Neutrophil (primary cell): Measurements from ENCODE around the gene OFD1.
A peak's percentile ranks its signal among the peaks of the same experiment; 100 is the strongest.

Experiments used
- H3K27ac ChIP-seq: fragments of 200-600 bp; sonication (generic); 2 replicates; pipeline ENCODE4 v1.5.1; 2016; ENCODE audit warnings: mild to moderate bottlenecking, moderate library complexity
- H3K27me3 ChIP-seq: fragments of 200-600 bp; sonication (generic); 2 replicates; pipeline ENCODE4 v1.6.0; 2016; ENCODE audit warnings: mild to moderate bottlenecking
- H3K36me3 ChIP-seq: fragments of 200-600 bp; sonication (generic); 2 replicates; pipeline ENCODE4 v1.5.1; 2017
- H3K4me1 ChIP-seq, 2 experiments: fragments of 200-600 bp in 1 of 2; sonication (generic) in 1 of 2; 1 replicate in 1 of 2; 2 replicates in 1 of 2; pipeline versions ENCODE4 v1.5.1 to v1.6.1; 2013 to 2016; ENCODE audit warnings: low read depth in 1 of 2, low read length in 1 of 2, mild to moderate bottlenecking in 1 of 2, moderate library complexity in 1 of 2; ENCODE audit not compliant: control insufficient read depth in 1 of 2, insufficient read depth in 1 of 2
- H3K4me3 ChIP-seq, 2 experiments: fragments of 200-600 bp in 1 of 2; sonication (generic) in 1 of 2; 1 replicate in 1 of 2; 2 replicates in 1 of 2; pipeline ENCODE4 v1.5.1; 2013 to 2016; ENCODE audit warnings: low read depth in 1 of 2, low read length in 1 of 2, mild to moderate bottlenecking in 1 of 2, moderate library complexity in 1 of 2
- H3K9me3 ChIP-seq: fragments of 200-600 bp; sonication (generic); 2 replicates; pipeline ENCODE4 v1.5.1; 2016
- CTCF ChIP-seq: fragments of 200-600 bp; sonication (generic); IDR thresholded peaks from 2 replicates; pipeline ENCODE4 v1.5.1; 2016; ENCODE audit warnings: antibody characterized with exemption

The OFD1 gene

GRCh38 chrX:13688958-13689740, 45.4 kb upstream of the OFD1 start, which contains the start of gene RAB9A:
Gene RAB9A (plus strand): TSS chrX:13689128. CDS start chrX:13708747, 19,619 bp downstream.
- H3K36me3 ChIP-seq = no peaks in the 10 kb centered on the region
- no peak for TF ChIP-seq CTCF
- H3K27ac ChIP-seq = peak within 1 kb of the TSS; percentile 85
- H3K27me3 ChIP-seq = no peaks in the 10 kb centered on the region
- H3K9me3 ChIP-seq = no peaks in the 10 kb centered on the region
- peak within 1 kb of the TSS; percentile 75 to 84 for H3K4me3 ChIP-seq
- peaks cover 15 to 34% of the 10 kb centered on the region in 2 experiments for H3K4me1 ChIP-seq

GRCh38 chrX:13689741-13690211, 44.8 kb upstream of the OFD1 start:
- H3K4me3 ChIP-seq = peak overlapping the region; percentile 75 to 84
- H3K27me3 ChIP-seq = no peaks in the 10 kb centered on the region
- peak overlapping the region; percentile 85 for H3K27ac ChIP-seq
- peaks cover 15 to 34% of the 10 kb centered on the region in 2 experiments for H3K4me1 ChIP-seq
- no peak for TF ChIP-seq CTCF
- no peaks in the 10 kb centered on the region for H3K36me3 ChIP-seq
- H3K9me3 ChIP-seq = no peaks in the 10 kb centered on the region

GRCh38 chrX:13690836-13691235, 43.7 kb upstream of the OFD1 start:
- Histone ChIP-seq H3K4me3 (no peak overlapping the region), H3K27me3 (no peaks in the 10 kb centered on the region), H3K36me3 (no peaks in the 10 kb centered on the region), H3K27ac (no peak overlapping the region), H3K9me3 (no peaks in the 10 kb centered on the region), H3K4me1 (peaks cover 15 to 42% of the 10 kb centered on the region in 2 experiments)
- TF ChIP-seq CTCF = no peak

- Histone ChIP-seq H3K4me3 (no peak overlapping the region), H3K27me3 (no peaks in the 10 kb centered on the region), H3K9me3 (no peaks in the 10 kb centered on the region), H3K4me1 (peaks cover 19 to 43% of the 10 kb centered on the region in 2 experiments), H3K36me3 (no peaks in the 10 kb centered on the region), H3K27ac (no peak overlapping the region)
- TF ChIP-seq CTCF = no peak
Measured at GRCh38 chrX:13691841-13692371, 42.6 kb upstream of the OFD1 start.

GRCh38 chrX:13692771-13693231, 41.7 kb upstream of the OFD1 start:
- peak overlapping the region; percentile 29 for H3K27ac ChIP-seq
- no peak overlapping the region for H3K4me3 ChIP-seq
- no peaks in the 10 kb centered on the region for H3K27me3 ChIP-seq
- peaks cover 26 to 52% of the 10 kb centered on the region in 2 experiments for H3K4me1 ChIP-seq
- no peaks in the 10 kb centered on the region for H3K36me3 ChIP-seq
- no peaks in the 10 kb centered on the region for H3K9me3 ChIP-seq
- TF ChIP-seq CTCF = no peak
